CD8-positive, alpha-beta memory T cell (primary cell): ENCODE data around the gene RCOR2. TPM values are rescaled to one million over a fixed set of nuclear protein-coding genes. Genes with fewer than 3 reads are reported as not detected.

Experiments used
- CTCF ChIA-PET: fragments of 350-600 bp; sonication (Branson Sonifier 250); formaldehyde crosslinking; loops from one replicate; lab custom pipeline; 2021; ENCODE audit warnings: antibody characterized with exemption; lab: Charles Lee
- POLR2A ChIA-PET: fragments of 350-600 bp; sonication (Branson Sonifier 250); formaldehyde crosslinking; loops from one replicate; lab custom pipeline; 2021; ENCODE audit warnings: antibody characterized with exemption; lab: Charles Lee
- DNase-seq, 5 donors: peaks; one replicate each; pipeline versions ENCODE4 v3.0.0 to v3.0.0-alpha.2; 2020 to 2022; ENCODE audit warnings: mixed read lengths in 1 of 5
- H3K27ac ChIP-seq: one replicate; pipeline ENCODE4 v1.7.0; 2013; ENCODE audit warnings: low read depth, mild to moderate bottlenecking, low read length, moderate library complexity
- H3K27me3 ChIP-seq: 2 replicates; pipeline ENCODE4 v1.7.0; 2013; ENCODE audit warnings: low read length, mild to moderate bottlenecking; ENCODE audit not compliant: insufficient read depth, poor library complexity, severe bottlenecking
- H3K36me3 ChIP-seq: 2 replicates; pipeline ENCODE4 v1.7.0; 2013; ENCODE audit warnings: mild to moderate bottlenecking, low read length, moderate library complexity; ENCODE audit not compliant: insufficient read depth
- H3K4me1 ChIP-seq: 2 replicates; pipeline ENCODE4 v1.7.0; 2013; ENCODE audit warnings: mild to moderate bottlenecking, low read length, moderate library complexity; ENCODE audit not compliant: insufficient read depth
- H3K4me3 ChIP-seq: 2 replicates; pipeline ENCODE4 v1.7.0; 2013; ENCODE audit warnings: mild to moderate bottlenecking, low read length
- H3K9me3 ChIP-seq: 2 replicates; pipeline ENCODE4 v1.7.0; 2013; ENCODE audit warnings: mild to moderate bottlenecking, low read length
- H3K27ac Mint-ChIP-seq, 8 donors: one replicate each; pipeline ENCODE4 v1.8.0; 2020 to 2021; ENCODE audit warnings: mixed read lengths in 8 of 8, mild to moderate bottlenecking in 6 of 8, inconsistent platforms in 3 of 8, moderate library complexity in 3 of 8
- H3K27me3 Mint-ChIP-seq, 2 donors: one replicate each; pipeline ENCODE4 v1.8.0; 2020 to 2021; ENCODE audit warnings: mixed read lengths in 2 of 2, mild to moderate bottlenecking in 1 of 2, moderate library complexity in 1 of 2
- H3K36me3 Mint-ChIP-seq, 3 donors: one replicate each; pipeline ENCODE4 v1.8.0; 2020 to 2021; ENCODE audit warnings: mixed read lengths in 3 of 3, inconsistent platforms in 1 of 3, mild to moderate bottlenecking in 1 of 3
- H3K4me1 Mint-ChIP-seq, 3 donors: one replicate each; pipeline ENCODE4 v1.8.0; 2020 to 2021; ENCODE audit warnings: mixed read lengths in 3 of 3, inconsistent platforms in 1 of 3, mild to moderate bottlenecking in 1 of 3
- H3K4me3 Mint-ChIP-seq, 7 donors: one replicate each; pipeline ENCODE4 v1.8.0; 2020 to 2021; ENCODE audit warnings: mixed read lengths in 7 of 7, mild to moderate bottlenecking in 6 of 7, moderate library complexity in 4 of 7, inconsistent platforms in 2 of 7
- H3K9me3 Mint-ChIP-seq, 5 donors: one replicate each; pipeline ENCODE4 v1.8.0; 2020 to 2022; ENCODE audit warnings: mixed read lengths in 5 of 5, mild to moderate bottlenecking in 3 of 5, moderate library complexity in 2 of 5, inconsistent platforms in 1 of 5
- polyA plus RNA-seq: library from polyadenylated mRNA; unstranded; fragments of 300-500 nt; fragmentation: Illumina TruSeq; gene quantifications from one replicate; pipeline ENCODE4 v1.2.3, GENCODE V29; 2021
- total RNA-seq, 2 experiments: library from RNA; stranded (reverse); gene quantifications; one replicate each; pipeline ENCODE4 v1.2.3, GENCODE V29; 2021

The RCOR2 gene
- total and polyA plus RNA-seq, 3 experiments from 2014 or later: 0.11 to 0.13 TPM; not detected in 1

- peak in 4 of 5 donors; percentile 11 to 66 (median 32) for DNase-seq
- peak overlapping the region; percentile 68 to 92 (median 86) for H3K27ac Mint-ChIP-seq
- peaks cover 30 to 46% (median 33%) of the 10 kb centered on the region in 3 donors for H3K4me1 Mint-ChIP-seq
- POLR2A ChIA-PET: interaction anchor here (0.6 to 1.5 kb wide), 4 partner anchors 13 to 75 kb away, joined by 3 to 11 read pairs (median 4); partner anchors contain the start of genes COX8A and NAA40
- peak overlapping the region; percentile 19 to 89 (median 68) for H3K4me3 Mint-ChIP-seq
- H3K27ac ChIP-seq: no peak overlapping the region
- peaks cover 35% of the 10 kb centered on the region for H3K4me1 ChIP-seq
- H3K9me3 ChIP-seq: no peaks in the 10 kb centered on the region
- peaks cover 14% of the 10 kb centered on the region for H3K36me3 ChIP-seq
- peaks cover 0 to 2% of the 10 kb centered on the region in 2 donors for H3K27me3 Mint-ChIP-seq
- peak overlapping the region; percentile 13 for H3K4me3 ChIP-seq
- no peaks in the 10 kb centered on the region for H3K27me3 ChIP-seq
- peaks cover 0 to 52% (median 10%) of the 10 kb centered on the region in 3 donors for H3K36me3 Mint-ChIP-seq
- no peaks in the 10 kb centered on the region for H3K9me3 Mint-ChIP-seq
- CTCF ChIA-PET: interaction anchor here (1.0 to 12.8 kb wide), 6 partner anchors 9 to 114 kb away, joined by 3 to 225 read pairs (median 4); partner anchors contain the start of gene MARK2
Observed at GRCh38 chr11:63951779-63952536, 35.0 kb upstream of the RCOR2 start.

DNA sequence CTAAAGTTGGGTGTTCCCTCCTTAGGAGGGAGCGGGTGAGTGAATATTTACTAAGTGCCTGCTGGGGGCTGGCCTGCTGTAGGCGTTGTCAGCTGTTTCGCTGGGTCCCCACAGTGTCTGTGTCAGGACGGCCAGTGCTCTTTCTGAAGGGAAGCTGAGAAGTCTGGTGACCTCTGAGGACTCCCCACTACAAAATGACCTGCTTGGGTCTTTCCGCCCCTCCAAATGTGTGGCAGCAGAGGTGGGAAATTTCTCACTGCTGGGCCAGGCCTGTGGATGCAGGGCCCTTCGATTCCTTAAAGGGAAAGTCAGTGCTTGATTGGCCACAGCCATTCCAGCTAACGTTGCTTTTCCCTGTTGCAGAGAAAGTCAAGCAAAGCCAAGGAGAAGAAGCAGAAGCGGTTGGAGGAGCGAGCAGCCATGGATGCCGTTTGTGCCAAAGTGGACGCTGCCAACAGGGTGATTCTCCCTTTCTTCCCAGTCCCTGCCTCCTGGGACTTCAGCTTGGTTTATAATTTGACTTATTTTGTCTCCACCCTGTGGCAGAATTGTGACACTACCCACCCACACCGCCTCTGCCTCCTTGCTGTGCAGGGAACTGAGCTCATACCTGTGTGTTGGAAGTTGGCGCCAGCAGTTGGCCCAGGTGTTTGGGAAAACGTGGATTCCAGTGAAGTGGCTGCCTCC lies 28.7 kb upstream of the RCOR2 start:
- Histone ChIP-seq H3K9me3 (no peaks in the 10 kb centered on the region), H3K27ac (no peak overlapping the region), H3K27me3 (no peaks in the 10 kb centered on the region), H3K36me3 (no peaks in the 10 kb centered on the region), H3K4me3 (no peak overlapping the region), H3K4me1 (no peaks in the 10 kb centered on the region)
- peak; percentile 14 to 61 (median 45) for DNase-seq
- ChIA-PET CTCF (interaction anchor here (0.7 to 12.8 kb wide), 30 partner anchors 10 to 280 kb away, joined by 3 to 225 read pairs (median 4); partner anchors contain the start of genes MARK2, RCOR2 and ZFTA), POLR2A (interaction anchor here (0.5 to 1.3 kb wide), 3 partner anchors 16 to 109 kb away, joined by 3 to 6 read pairs (median 4); partner anchors contain the start of gene MARK2)
- no peak overlapping the region for H3K4me3 Mint-ChIP-seq
- H3K27ac Mint-ChIP-seq: peak overlapping the region in 2 of 8 donors; percentile 8 to 32
- no peaks in the 10 kb centered on the region for H3K9me3 Mint-ChIP-seq
- peaks cover 0 to 29% (median 1%) of the 10 kb centered on the region in 3 donors for H3K36me3 Mint-ChIP-seq
- no peaks in the 10 kb centered on the region for H3K27me3 Mint-ChIP-seq
- H3K4me1 Mint-ChIP-seq: peaks cover 13 to 22% (median 22%) of the 10 kb centered on the region in 3 donors

GRCh38 chr11:63944987-63945386 lies 28.0 kb upstream of the RCOR2 start:
- ChIA-PET POLR2A (interaction anchor here (1.3 kb wide), 1 partner anchor 107 kb away, joined by 6 read pairs; the partner anchor contains the start of gene MARK2), CTCF (interaction anchor here (0.9 to 12.8 kb wide), 19 partner anchors 10 to 178 kb away, joined by 3 to 225 read pairs (median 5); partner anchors contain the start of genes MARK2, RCOR2 and ZFTA)
- no peak overlapping the region for H3K27ac Mint-ChIP-seq
- H3K27me3 Mint-ChIP-seq: no peaks in the 10 kb centered on the region
- Histone ChIP-seq H3K36me3 (no peaks in the 10 kb centered on the region), H3K4me3 (no peak overlapping the region), H3K27me3 (no peaks in the 10 kb centered on the region), H3K9me3 (no peaks in the 10 kb centered on the region), H3K27ac (no peak overlapping the region), H3K4me1 (peaks cover under 1% of the 10 kb centered on the region)
- no peaks in the 10 kb centered on the region for H3K9me3 Mint-ChIP-seq
- H3K36me3 Mint-ChIP-seq: peaks cover 0 to 28% (median 1%) of the 10 kb centered on the region in 3 donors
- peak overlapping the region in 1 of 7 donors; percentile 40 for H3K4me3 Mint-ChIP-seq
- DNase-seq: no peak
- peaks cover 15 to 26% (median 26%) of the 10 kb centered on the region in 3 donors for H3K4me1 Mint-ChIP-seq

- no peaks in the 10 kb centered on the region for H3K27me3 ChIP-seq
- DNase-seq: no peak
- peak overlapping the region in 1 of 8 donors; percentile 74 for H3K27ac Mint-ChIP-seq
- H3K27me3 Mint-ChIP-seq: no peaks in the 10 kb centered on the region
- no peak overlapping the region for H3K4me3 ChIP-seq
- CTCF ChIA-PET: interaction anchor here (0.8 to 12.8 kb wide), 4 partner anchors 8 to 120 kb away, joined by 3 to 225 read pairs (median 4); partner anchors contain the start of gene MARK2
- H3K9me3 ChIP-seq: no peaks in the 10 kb centered on the region
- H3K36me3 Mint-ChIP-seq: peaks cover 0 to 29% (median 0%) of the 10 kb centered on the region in 3 donors
- H3K36me3 ChIP-seq: no peaks in the 10 kb centered on the region
- H3K4me1 ChIP-seq: peaks cover 15% of the 10 kb centered on the region
- H3K27ac ChIP-seq: no peak overlapping the region
- H3K4me3 Mint-ChIP-seq: no peak overlapping the region
- no peaks in the 10 kb centered on the region for H3K9me3 Mint-ChIP-seq
- POLR2A ChIA-PET: interaction anchor here (0.9 kb wide), 1 partner anchor 174 kb away, joined by 5 read pairs; no protein-coding TSS in a partner anchor
- peaks cover 26 to 39% (median 39%) of the 10 kb centered on the region in 3 donors for H3K4me1 Mint-ChIP-seq
Observed at GRCh38 chr11:63942803-63943202, 25.8 kb upstream of the RCOR2 start.

DNA sequence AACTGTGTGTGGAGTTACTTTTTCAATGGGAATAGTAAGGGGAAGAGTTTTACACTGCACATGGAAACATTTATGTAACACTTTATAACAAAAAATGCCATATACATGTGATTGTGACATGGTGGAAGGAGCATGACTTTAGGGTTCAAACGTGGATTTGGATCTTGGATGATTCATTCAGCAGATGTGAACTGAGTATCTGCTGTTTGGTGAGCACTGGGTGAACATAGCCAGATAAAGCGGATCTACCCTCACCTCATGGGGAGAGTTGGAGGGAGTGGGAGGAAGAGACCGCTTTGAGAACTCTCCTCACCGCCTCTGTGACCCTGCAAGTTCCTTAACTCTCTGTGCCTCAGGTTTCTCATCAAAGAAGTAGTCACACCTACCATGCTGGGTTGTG lies 24.9 kb upstream of the RCOR2 start:
- CTCF ChIA-PET: interaction anchor here (1.1 to 12.8 kb wide), 3 partner anchors 9 to 104 kb away, joined by 4 to 225 read pairs (median 4); partner anchors contain the start of gene MARK2
- DNase-seq: no peak
- H3K4me3 ChIP-seq: no peak overlapping the region
- POLR2A ChIA-PET: interaction anchor here (0.6 to 0.9 kb wide), 2 partner anchors 110 to 173 kb away, joined by 3 to 5 read pairs; no protein-coding TSS in a partner anchor
- H3K36me3 Mint-ChIP-seq: peaks cover 0 to 26% (median 0%) of the 10 kb centered on the region in 3 donors
- peaks cover 15% of the 10 kb centered on the region for H3K4me1 ChIP-seq
- H3K27me3 Mint-ChIP-seq: no peaks in the 10 kb centered on the region
- peak overlapping the region in 4 of 8 donors; percentile 36 to 74 (median 54) for H3K27ac Mint-ChIP-seq
- peak overlapping the region in 1 of 7 donors; percentile 85 for H3K4me3 Mint-ChIP-seq
- no peaks in the 10 kb centered on the region for H3K9me3 ChIP-seq
- no peaks in the 10 kb centered on the region for H3K27me3 ChIP-seq
- H3K27ac ChIP-seq: no peak overlapping the region
- H3K4me1 Mint-ChIP-seq: peaks cover 30 to 39% (median 39%) of the 10 kb centered on the region in 3 donors
- no peaks in the 10 kb centered on the region for H3K36me3 ChIP-seq
- H3K9me3 Mint-ChIP-seq: no peaks in the 10 kb centered on the region

- H3K4me1 Mint-ChIP-seq: peaks cover 29 to 37% (median 36%) of the 10 kb centered on the region in 3 donors
- no peak overlapping the region for H3K27ac ChIP-seq
- no peaks in the 10 kb centered on the region for H3K9me3 Mint-ChIP-seq
- H3K4me3 ChIP-seq: no peak overlapping the region
- H3K27me3 ChIP-seq: no peaks in the 10 kb centered on the region
- no peaks in the 10 kb centered on the region for H3K36me3 ChIP-seq
- DNase-seq: no peak
- H3K4me1 ChIP-seq: peaks cover 15% of the 10 kb centered on the region
- ChIA-PET POLR2A (no interaction called here), CTCF (no interaction called here)
- no peaks in the 10 kb centered on the region for H3K9me3 ChIP-seq
- peak overlapping the region in 5 of 8 donors; percentile 12 to 74 (median 38) for H3K27ac Mint-ChIP-seq
- peak overlapping the region in 6 of 7 donors; percentile 14 to 87 (median 78) for H3K4me3 Mint-ChIP-seq
- H3K27me3 Mint-ChIP-seq: no peaks in the 10 kb centered on the region
- H3K36me3 Mint-ChIP-seq: peaks cover 0 to 16% (median 0%) of the 10 kb centered on the region in 3 donors
Observed at GRCh38 chr11:63940786-63941185, 23.8 kb upstream of the RCOR2 start.

GRCh38 chr11:63939397-63939891 lies 22.5 kb upstream of the RCOR2 start:
- Mint-ChIP-seq H3K27me3 (no peaks in the 10 kb centered on the region), H3K36me3 (peaks cover 0 to 16% (median 0%) of the 10 kb centered on the region in 3 donors), H3K27ac (peak overlapping the region; percentile 57 to 97 (median 82)), H3K4me3 (peak overlapping the region; percentile 85 to 92 (median 89)), H3K9me3 (no peaks in the 10 kb centered on the region), H3K4me1 (peaks cover 28 to 33% (median 33%) of the 10 kb centered on the region in 3 donors)
- no peaks in the 10 kb centered on the region for H3K27me3 ChIP-seq
- H3K4me3 ChIP-seq: peak overlapping the region; percentile 71
- ChIA-PET CTCF (interaction anchor here (4.2 kb wide), 1 partner anchor 101 kb away, joined by 21 read pairs; the partner anchor contains the start of gene MARK2), POLR2A (interaction anchor here (1.0 kb wide), 2 partner anchors 12 to 101 kb away, joined by 4 to 5 read pairs; partner anchors contain the start of gene MARK2)
- peak overlapping the region; percentile 59 for H3K27ac ChIP-seq
- peak in 1 of 5 donors; percentile 22 for DNase-seq
- H3K36me3 ChIP-seq: no peaks in the 10 kb centered on the region
- H3K4me1 ChIP-seq: peaks cover 15% of the 10 kb centered on the region
- H3K9me3 ChIP-seq: no peaks in the 10 kb centered on the region
